ENCODE data around the gene CHMP4A. TPM values are rescaled to one million over a fixed set of nuclear protein-coding genes. Genes with fewer than 3 reads are reported as not detected.

The CHMP4A gene
- total and polyA plus RNA-seq, 2 of the 13 experiments (the other 11 are each of a cell fraction or from before 2014, with no cell fraction given), result 83.6 to 113 TPM

DNA sequence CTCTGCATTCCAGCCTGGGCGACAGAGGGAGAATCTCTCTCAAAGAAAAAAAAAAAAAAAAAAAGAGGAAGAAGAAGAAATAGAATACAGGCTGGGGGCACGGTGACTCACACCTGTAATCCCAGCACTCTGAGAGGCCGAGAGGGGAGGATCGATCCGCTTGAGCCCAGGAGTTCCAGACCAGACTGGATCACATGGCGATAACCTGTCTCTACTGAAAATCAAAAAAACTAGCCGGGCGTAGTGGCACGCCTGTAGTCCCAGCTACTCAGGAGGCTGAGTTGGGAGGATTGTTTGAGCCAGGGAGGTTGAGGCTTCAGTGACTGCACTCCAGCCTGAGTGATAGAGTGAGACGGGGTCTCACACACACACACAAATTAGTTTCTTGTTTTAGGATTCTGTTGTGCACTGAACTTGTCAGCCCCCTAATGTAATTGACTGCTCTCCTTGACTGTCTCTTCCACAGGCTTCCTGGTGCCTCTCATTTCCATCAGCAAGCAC lies 30.1 kb upstream of the CHMP4A start (continued):
- TF ChIP-seq SIN3A (IDR thresholded peaks at IDR 0.05; ENCODE audit: borderline replicate concordance, low read depth, low read length) (no peak), FOXP1 (IDR thresholded peaks at IDR 0.05) (no peak), FOXP1 (CRISPR knock-in tag; IDR thresholded peaks at IDR 0.05) (no peak), SATB2 (CRISPR knock-in tag; IDR thresholded peaks at IDR 0.05) (no peak), NCOA5 (CRISPR knock-in tag; IDR thresholded peaks at IDR 0.05) (0 out of 2 replicates have a peak, but pooled peaks have one; percentile 69), ATM (IDR thresholded peaks at IDR 0.05; ENCODE audit: borderline replicate concordance) (no peak), ZNF207 (IDR thresholded peaks at IDR 0.05; ENCODE audit: borderline replicate concordance) (no peak), ZNF343 (CRISPR knock-in tag; IDR thresholded peaks at IDR 0.05) (no peak), SMAD1 (CRISPR knock-in tag; IDR thresholded peaks at IDR 0.05; ENCODE audit: borderline replicate concordance, low read depth) (no peak), CBFB (CRISPR knock-in tag; IDR thresholded peaks at IDR 0.05) (no peak), KAT7 (CRISPR knock-in tag; IDR thresholded peaks at IDR 0.05; ENCODE audit: borderline replicate concordance) (peak; percentile 29; the same call in 1 of the 2 replicates), ZNF558 (CRISPR knock-in tag; IDR thresholded peaks at IDR 0.05; ENCODE audit: borderline replicate concordance) (no peak), ZNF33A (CRISPR knock-in tag; IDR thresholded peaks at IDR 0.05; ENCODE audit: borderline replicate concordance) (no peak), TEAD2 (CRISPR knock-in tag; IDR thresholded peaks at IDR 0.05) (no peak)
- TF ChIP-seq, protein P1, sequence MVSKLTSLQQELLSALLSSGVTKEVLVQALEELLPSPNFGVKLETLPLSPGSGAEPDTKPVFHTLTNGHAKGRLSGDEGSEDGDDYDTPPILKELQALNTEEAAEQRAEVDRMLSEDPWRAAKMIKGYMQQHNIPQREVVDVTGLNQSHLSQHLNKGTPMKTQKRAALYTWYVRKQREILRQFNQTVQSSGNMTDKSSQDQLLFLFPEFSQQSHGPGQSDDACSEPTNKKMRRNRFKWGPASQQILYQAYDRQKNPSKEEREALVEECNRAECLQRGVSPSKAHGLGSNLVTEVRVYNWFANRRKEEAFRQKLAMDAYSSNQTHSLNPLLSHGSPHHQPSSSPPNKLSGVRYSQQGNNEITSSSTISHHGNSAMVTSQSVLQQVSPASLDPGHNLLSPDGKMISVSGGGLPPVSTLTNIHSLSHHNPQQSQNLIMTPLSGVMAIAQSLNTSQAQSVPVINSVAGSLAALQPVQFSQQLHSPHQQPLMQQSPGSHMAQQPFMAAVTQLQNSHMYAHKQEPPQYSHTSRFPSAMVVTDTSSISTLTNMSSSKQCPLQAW (CRISPR knock-in tag; IDR thresholded peaks at IDR 0.05), result no peak
- TF ChIP-seq, protein P2, sequence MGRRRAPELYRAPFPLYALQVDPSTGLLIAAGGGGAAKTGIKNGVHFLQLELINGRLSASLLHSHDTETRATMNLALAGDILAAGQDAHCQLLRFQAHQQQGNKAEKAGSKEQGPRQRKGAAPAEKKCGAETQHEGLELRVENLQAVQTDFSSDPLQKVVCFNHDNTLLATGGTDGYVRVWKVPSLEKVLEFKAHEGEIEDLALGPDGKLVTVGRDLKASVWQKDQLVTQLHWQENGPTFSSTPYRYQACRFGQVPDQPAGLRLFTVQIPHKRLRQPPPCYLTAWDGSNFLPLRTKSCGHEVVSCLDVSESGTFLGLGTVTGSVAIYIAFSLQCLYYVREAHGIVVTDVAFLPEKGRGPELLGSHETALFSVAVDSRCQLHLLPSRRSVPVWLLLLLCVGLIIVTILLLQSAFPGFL (CRISPR knock-in tag; IDR thresholded peaks at IDR 0.05), result no peak
- TF ChIP-seq, protein P3, sequence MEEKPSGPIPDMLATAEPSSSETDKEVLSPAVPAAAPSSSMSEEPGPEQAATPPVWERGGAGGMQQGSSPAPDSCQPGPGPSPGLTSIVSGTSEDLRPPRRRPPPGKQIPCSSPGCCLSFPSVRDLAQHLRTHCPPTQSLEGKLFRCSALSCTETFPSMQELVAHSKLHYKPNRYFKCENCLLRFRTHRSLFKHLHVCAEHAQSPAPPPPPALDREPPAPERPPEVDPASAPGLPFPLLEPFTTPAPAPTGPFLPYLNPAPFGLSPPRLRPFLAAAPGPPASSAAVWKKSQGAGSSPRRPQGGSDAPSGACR (CRISPR knock-in tag; IDR thresholded peaks at IDR 0.05), result no peak
- TF ChIP-seq, protein P4, sequence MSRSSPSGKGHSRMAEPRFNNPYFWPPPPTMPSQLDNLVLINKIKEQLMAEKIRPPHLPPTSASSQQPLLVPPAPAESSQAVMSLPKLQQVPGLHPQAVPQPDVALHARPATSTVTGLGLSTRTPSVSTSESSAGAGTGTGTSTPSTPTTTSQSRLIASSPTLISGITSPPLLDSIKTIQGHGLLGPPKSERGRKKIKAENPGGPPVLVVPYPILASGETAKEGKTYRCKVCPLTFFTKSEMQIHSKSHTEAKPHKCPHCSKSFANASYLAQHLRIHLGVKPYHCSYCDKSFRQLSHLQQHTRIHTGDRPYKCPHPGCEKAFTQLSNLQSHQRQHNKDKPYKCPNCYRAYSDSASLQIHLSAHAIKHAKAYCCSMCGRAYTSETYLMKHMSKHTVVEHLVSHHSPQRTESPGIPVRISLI (CRISPR knock-in tag; IDR thresholded peaks at IDR 0.05; ENCODE audit: borderline replicate concordance), result no peak; the same call in none of the 2 replicates
- TF ChIP-seq, protein P5, sequence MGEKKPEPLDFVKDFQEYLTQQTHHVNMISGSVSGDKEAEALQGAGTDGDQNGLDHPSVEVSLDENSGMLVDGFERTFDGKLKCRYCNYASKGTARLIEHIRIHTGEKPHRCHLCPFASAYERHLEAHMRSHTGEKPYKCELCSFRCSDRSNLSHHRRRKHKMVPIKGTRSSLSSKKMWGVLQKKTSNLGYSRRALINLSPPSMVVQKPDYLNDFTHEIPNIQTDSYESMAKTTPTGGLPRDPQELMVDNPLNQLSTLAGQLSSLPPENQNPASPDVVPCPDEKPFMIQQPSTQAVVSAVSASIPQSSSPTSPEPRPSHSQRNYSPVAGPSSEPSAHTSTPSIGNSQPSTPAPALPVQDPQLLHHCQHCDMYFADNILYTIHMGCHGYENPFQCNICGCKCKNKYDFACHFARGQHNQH (CRISPR knock-in tag; IDR thresholded peaks at IDR 0.05), result no peak
- TF ChIP-seq, protein P6, sequence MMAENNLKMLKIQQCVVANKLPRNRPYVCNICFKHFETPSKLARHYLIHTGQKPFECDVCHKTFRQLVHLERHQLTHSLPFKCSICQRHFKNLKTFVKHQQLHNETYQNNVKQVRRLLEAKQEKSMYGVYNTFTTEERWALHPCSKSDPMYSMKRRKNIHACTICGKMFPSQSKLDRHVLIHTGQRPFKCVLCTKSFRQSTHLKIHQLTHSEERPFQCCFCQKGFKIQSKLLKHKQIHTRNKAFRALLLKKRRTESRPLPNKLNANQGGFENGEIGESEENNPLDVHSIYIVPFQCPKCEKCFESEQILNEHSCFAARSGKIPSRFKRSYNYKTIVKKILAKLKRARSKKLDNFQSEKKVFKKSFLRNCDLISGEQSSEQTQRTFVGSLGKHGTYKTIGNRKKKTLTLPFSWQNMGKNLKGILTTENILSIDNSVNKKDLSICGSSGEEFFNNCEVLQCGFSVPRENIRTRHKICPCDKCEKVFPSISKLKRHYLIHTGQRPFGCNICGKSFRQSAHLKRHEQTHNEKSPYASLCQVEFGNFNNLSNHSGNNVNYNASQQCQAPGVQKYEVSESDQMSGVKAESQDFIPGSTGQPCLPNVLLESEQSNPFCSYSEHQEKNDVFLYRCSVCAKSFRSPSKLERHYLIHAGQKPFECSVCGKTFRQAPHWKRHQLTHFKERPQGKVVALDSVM (CRISPR knock-in tag; IDR thresholded peaks at IDR 0.05), result peak; percentile 95
- TF ChIP-seq, protein P7, sequence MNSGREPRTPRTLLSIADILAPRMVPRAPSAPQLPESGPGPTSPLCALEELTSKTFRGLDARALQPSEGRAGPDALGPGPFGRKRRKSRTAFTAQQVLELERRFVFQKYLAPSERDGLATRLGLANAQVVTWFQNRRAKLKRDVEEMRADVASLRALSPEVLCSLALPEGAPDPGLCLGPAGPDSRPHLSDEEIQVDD (CRISPR knock-in tag; IDR thresholded peaks at IDR 0.05; ENCODE audit: borderline replicate concordance), result no peak; the same call in 1 of the 2 replicates
- TF ChIP-seq, protein P8, sequence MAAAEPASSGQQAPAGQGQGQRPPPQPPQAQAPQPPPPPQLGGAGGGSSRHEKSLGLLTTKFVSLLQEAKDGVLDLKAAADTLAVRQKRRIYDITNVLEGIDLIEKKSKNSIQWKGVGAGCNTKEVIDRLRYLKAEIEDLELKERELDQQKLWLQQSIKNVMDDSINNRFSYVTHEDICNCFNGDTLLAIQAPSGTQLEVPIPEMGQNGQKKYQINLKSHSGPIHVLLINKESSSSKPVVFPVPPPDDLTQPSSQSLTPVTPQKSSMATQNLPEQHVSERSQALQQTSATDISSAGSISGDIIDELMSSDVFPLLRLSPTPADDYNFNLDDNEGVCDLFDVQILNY (CRISPR knock-in tag; conservative IDR thresholded peaks at IDR 0.05), result no peak

All from HepG2 (cell line).